GM12873 (cell line): ENCODE measurements around the gene TRMT61A.
A peak's percentile ranks its signal among the peaks of the same experiment; 100 is the strongest.

Experiments used
- TF ChIP-seq, protein P1 (sequence below): IDR thresholded peaks from 2 replicates; pipeline ENCODE4 v1.5.1; 2012; ENCODE audit warnings: low read depth, mild to moderate bottlenecking, moderate library complexity, low read length, control low read depth; ENCODE audit not compliant: insufficient read depth; ENCODE audit errors: missing control alignments

Gene TRMT61A

DNA sequence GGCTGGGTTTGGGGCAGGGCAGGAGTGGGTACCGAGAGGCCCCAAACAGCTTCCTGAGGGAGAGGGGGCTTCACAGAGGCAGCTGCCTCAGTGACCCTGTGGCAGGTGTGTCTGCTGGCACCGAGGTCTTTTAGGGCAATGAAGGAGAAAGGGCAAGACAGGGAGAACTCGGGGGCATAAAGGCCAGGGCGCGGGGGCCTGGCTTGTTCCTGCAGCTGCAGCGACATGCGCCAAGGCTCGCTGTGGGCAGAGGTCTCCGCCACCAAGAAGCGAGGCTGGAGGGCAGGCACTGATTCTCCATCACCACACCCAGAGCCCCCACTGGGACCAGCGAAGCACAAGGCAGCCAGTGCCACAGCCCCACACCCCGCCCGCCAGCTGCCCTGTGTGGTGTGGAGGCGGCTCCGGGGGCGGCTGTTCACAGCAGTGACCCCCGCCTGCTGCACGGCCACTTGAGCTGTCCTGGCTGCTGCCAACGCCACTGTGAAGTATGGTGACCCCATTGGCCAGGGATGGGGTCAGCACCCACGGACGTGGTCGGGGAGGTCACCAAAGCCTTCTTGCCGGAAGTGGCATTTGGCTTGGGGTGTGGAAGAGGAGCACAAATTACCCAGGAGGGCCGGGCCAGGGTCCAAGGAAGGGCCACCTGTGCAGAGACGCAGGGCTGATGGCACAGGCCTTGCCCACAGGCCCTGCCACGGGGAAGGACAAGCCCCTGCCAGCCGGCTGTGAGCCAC, 17.1 kb downstream of the TRMT61A start:
- TF ChIP-seq, protein P1, sequence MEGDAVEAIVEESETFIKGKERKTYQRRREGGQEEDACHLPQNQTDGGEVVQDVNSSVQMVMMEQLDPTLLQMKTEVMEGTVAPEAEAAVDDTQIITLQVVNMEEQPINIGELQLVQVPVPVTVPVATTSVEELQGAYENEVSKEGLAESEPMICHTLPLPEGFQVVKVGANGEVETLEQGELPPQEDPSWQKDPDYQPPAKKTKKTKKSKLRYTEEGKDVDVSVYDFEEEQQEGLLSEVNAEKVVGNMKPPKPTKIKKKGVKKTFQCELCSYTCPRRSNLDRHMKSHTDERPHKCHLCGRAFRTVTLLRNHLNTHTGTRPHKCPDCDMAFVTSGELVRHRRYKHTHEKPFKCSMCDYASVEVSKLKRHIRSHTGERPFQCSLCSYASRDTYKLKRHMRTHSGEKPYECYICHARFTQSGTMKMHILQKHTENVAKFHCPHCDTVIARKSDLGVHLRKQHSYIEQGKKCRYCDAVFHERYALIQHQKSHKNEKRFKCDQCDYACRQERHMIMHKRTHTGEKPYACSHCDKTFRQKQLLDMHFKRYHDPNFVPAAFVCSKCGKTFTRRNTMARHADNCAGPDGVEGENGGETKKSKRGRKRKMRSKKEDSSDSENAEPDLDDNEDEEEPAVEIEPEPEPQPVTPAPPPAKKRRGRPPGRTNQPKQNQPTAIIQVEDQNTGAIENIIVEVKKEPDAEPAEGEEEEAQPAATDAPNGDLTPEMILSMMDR: no peak

DNA sequence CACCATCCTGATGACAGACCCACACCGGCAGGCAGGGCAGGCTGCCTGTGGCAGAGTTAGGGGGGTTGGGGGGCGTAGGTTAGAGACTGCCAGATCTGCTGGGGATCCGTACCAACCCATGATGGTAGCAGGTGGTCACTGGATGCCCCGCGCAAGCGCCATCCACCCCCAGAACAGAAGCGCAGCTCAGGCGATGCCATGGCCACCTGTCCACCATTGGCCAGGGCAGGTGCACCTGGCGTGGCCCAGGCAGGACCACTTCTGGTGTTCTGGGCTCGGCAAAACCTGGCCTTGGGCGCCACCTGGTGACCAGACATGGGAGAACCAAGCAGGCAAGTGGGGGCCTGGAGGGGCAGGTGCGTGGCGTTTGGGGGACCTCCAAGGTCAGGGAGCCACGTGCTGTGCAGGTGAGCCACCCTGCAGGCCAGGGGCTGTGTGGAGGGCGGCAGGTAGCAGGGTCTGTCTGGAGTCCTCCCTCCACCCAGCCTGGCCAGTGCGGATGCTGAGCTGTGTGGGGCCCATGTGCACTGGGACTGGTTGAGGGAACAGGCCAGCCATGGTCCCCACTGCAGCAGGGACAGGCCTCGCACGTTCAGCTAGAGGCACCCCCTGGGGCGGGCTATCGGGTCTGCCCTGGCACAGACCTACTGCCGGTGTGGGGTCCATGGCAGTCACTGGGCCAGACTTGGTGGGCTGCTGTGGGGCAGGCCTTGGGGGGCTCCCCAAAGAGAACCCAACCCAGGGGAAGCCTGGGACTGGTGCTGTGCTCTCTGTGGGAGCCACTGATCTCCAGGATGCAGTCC, 17.9 kb downstream of the TRMT61A start:
- TF ChIP-seq, protein P1: peak; percentile 89

DNA sequence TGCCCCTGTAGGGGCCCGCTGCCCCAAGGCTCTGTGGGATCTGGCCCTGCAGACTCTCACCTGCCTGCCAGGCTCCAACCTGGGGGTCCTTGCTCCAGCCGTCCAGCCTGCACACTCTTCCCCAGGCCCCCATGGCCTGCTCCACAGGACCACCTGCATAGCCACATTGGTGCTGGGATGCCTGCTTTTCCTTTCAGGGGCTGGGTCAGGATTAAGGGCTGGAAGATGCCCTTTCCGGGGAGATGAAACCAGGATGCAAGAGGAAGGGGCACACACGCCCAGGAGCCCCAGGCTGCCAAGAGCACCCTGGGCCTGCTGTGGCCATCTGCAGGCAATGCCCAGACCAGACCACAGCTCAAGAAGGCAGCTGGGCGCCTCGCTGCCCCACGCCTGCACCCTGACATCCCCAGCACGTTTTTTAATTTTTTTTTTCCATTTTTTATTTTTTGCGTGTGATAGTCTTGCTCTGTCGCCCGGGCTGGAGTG, 18.5 kb downstream of the TRMT61A start:
- TF ChIP-seq, protein P1: no peak

DNA sequence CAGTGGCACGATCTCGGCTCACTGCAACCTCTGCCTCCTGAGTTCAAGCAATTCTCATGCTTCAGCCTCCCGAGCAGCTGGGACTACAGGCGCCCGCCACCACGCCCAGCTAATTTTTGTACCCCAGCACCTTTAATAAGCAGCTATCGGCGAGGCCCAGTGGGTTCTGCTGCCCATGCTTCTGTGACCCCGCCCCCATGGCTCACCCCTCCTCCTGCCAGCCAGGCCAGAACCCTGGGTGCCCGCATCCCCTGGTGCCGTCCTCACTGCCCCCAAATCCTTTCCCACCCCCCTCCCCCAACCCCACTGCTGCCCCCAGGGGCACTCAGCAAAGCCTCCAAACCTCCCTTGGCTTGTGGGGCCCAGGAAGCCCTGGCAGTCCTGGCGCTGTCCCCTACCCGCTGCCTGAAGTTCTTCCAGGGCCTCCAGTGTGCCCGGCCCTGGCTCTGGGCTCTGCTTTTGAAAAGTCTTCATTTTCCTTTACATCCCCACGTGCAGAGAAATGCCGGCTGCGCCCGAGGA, 19.0 kb downstream of the TRMT61A start:
- TF ChIP-seq, protein P1: no peak

DNA sequence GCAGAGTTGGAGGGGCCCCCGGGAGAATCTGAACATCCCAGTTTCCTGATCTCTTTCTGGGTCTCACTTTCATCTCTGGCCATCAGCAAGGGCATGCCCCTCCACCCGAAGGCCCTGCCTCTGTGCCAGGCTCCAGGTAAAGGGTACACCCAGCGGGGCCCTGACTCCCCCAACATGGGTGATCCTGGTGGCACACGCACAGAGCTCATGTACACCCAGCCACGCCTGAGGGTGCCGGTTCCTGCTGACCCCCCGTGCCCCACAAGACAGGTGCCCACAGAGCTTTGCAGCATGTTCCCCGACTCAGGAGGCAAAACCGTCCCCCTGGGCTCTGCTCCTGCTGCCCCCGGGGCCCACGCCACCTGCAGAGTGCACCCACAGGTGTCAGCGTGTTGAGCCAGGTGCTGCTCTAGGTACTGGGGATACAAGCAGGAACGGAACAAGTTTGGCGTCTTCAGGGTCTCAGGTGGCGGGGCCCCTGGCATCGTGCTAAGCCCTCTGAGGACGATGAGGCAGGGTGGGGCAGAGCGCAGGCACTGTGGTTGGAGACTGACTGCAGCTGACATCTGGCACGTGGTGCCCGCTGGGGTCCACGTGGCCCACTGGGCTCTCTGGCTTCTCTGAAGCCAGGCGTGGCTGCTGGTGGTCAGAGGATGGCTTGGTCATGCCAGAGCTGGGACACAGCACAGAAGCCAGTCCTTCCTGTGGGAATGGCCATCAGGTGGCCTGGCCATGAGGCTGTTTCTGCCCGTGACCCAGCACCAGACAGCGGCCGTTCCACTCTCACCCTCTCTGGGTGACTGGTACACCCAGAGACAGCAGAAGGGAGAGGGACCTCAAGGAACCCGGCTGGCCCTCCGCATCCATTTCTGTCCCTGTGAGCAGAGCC, 19.7 kb downstream of the TRMT61A start:
- TF ChIP-seq, protein P1: no peak

DNA sequence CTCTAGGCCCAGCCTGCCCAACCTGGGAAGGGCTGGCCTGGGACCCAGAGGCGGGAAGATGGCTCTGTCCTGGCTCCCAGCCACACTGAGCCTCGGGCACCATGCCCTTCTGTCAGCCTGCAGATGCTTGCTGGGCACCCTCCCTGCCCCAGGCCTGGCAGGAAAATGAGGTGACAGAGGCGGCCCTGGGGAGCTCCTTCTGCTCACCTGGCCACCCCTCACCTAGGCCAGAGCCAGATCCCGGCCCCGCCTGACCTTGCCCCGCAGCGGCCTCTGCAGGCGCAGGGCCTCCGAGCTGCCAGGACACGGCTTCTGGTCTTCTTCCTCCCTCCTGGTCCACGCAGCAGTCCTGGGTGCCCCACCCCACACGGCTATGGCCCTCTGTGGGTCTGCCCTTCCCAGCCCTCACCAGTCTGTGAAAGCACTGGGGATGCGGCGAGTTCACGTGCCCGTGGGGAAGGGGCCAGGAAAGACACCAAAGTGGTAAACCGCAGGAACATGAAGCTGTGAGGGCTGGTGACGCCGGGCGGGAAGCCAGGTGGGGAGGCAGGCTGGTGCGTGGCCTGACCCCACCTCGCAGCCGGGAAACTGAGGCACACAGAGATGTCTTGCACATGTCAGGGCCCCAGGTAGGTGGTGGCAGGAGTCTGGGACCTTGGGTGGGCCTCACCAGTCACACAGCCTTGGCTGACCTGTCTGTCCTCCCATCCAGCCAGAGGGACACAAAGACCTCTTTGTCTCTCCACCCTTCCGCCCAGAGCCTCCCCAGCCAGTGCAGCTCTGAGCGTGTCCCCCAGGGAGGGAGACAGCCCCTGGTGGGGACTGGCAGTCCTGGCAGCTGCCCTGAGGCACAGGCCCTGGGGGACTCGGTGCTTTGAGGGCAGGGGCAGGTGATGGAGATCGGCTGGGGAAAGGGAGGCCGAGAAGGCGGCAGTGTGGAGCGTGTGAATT, 20.6 kb downstream of the TRMT61A start:
- TF ChIP-seq, protein P1: no peak
